HG03565 (cell line): Measurements from ENCODE around the gene ADH1B.
"Not testable (repeated sequence)": the region's sequence is repeated elsewhere in the genome, so short reads cannot be mapped to it uniquely, and the experiment has no call there.

Experiments used
- ATAC-seq: cut with Tn5 transposase; IDR thresholded peaks from one replicate; pipeline ENCODE4 v1.9.1; 2021; ENCODE audit warnings: mild to moderate bottlenecking, moderate library complexity; ENCODE audit not compliant: unreplicated experiment

Gene ADH1B

DNA sequence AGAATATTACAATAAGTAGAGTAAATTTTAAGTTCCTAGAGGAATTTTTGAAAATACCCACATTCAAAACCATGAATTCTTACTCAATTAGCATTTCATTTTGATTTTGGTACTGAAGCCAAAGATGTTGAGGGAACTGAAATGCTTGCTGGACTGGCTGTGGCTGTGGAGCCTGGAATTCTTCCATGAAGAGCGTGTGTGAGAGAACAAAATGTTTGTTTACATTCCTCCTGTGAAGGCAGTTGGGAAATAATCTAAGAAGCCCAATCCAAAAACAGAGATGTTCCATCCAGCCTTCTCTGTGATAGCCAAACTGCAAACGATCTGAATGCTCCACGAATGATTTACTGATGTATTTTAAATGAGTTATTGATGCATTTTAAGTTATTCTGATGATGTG, 3.8 kb upstream of the ADH1B start:
- ATAC-seq = no peak

GRCh38 chr4:99324361-99324760, 3.2 kb upstream of the ADH1B start:
- no peak for ATAC-seq

- ATAC-seq = no peak
These were observed 2.6 kb upstream of the ADH1B start for GRCh38 chr4:99323756-99324155.

DNA sequence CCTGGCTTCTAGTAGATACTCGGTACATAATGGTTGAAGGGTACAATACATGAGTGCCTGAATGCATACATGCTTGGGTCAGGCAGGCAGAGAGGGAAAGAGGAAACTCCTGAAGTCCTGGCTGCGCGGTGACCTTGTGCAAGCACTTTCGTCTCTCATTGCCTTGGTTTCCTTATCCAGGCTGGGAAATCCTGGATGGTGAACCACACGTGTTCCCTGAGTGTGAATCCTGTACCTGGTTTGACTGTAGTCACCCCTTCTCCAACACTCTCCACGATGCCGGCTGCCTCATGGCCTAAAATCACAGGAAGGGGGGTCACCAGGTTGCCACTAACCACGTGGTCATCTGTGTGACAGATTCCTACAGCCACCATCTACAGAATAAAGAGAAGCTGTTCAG, 3.4 kb downstream of the ADH1B start:
- ATAC-seq = not testable (repeated sequence)

GRCh38 chr4:99317354-99317753, 3.8 kb downstream of the ADH1B start:
- no peak for ATAC-seq

DNA sequence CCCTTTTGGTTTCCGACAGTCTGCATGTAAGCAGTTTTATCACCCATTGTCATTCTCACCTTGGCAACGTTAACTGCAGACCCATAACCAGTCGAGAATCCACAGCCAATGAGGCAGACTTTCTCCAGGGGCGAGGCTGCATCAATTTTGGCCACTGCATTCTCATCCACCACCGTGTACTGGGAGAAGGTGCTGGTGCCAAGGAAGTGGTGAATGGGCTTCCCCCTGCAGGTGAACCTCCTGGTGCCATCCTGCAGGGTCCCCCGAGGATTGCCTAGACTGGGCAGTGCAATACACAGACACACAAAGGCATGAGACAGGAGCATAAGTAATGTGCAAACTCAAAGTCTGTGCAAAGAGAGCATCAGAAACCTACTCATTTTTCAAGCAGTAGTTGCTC, 5.4 kb downstream of the ADH1B start:
- ATAC-seq = no peak

DNA sequence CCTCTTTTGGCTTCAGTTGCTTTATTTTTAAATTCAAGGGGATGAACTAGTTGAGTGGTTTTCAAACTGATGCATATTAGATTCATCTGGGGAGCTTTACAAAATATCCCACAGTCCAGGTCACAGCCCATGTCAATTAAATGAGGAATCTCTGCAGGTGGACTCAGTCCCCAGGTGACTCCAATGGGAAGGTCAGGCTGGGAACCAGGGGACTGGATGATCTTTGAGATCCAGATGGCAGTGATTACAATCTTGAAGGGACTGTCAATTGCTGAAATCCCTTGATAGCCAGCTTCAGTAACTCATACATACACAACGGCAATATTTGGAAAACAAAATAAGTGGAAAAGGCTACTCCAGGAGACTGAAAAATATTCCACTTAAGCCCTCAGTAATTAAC, 7.0 kb downstream of the ADH1B start:
- no peak for ATAC-seq

- no peak for ATAC-seq
These were observed 10.8 kb downstream of the ADH1B start for GRCh38 chr4:99310389-99310788.

DNA sequence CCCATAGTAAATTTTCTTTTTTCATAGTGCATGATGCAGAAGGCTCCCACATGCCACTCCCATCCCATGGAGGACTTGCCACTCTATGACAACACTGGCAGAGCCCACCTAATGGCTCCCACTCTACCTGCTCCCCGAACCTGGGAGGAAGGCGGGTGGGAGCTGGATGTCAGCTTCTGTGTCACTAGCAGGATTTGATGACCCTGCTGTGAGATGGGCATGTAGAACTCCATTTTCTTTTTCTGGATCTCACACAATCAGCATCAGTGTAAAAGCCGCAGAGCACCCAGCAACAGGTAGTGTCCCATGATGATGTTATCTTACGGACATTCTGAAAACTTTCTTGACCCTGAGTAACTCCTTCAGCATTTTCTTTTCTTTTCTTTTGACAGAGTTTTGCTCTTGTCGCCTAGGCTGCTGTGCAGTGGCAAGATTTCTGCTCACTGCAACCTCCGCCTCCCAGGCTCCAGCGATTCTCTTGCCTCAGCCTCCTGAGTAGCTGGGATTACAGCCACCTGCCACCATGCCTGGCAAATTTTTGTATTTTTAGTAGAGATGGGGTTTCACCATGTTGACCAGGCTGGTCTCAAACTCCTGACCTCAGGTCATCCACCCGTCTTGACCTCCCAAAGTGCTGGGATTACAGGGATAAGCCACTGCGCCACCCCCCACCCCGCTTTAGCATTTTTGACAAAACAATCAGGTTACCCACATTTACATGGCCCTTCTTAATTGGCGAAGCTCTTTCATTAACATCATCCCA, 15.4 kb downstream of the ADH1B start:
- ATAC-seq = no peak

GRCh38 chr4:99301376-99302164, 19.6 kb downstream of the ADH1B start:
- ATAC-seq = no peak

DNA sequence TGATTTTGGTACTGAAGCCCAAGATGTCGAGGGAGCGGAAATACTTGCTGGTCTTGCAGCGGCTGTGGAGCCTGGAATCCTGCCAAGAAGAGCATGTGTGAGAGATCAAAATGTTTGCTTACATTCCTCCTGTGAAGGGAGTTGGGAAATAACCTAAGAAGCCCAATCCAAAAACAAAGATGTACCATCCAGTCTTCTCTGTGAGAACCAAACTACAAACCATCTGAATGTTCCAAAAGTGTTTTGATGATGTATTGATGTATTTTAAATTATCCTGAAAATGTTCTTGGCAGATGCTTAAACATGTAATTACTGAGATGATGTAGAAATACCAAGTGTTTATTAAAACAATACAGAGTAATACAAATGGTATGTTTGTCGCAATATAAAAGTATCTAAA, 20.3 kb downstream of the ADH1B start:
- no peak for ATAC-seq

DNA sequence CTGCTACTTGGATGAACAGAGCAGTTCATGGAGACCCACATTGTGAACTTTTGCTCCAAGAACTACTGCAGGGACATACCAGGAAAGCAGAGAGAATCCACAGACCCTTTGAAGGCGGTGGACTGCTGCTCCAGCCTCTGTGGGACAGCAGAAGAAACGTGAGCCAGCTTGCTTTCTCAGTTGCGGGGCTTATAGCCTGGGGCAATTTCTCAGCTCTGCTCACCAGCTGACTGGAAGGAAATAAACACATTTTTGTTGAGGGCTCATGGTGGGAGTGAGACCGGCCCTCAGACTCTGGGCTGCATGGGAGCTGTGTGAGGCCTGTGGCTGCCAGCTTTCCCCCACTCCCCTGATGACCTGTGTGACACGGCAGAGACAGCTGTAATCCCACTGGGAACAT, 27.8 kb downstream of the ADH1B start:
- no peak for ATAC-seq

- no peak for ATAC-seq
These were observed 30.1 kb downstream of the ADH1B start, which contains the start of gene ADH1A for GRCh38 chr4:99290848-99291786. TSS of gene ADH1A (minus strand) at chr4:99290985. CDS start at chr4:99290914, 71 bp downstream.

GRCh38 chr4:99285387-99285786, 35.8 kb downstream of the ADH1B start:
- no peak for ATAC-seq

DNA sequence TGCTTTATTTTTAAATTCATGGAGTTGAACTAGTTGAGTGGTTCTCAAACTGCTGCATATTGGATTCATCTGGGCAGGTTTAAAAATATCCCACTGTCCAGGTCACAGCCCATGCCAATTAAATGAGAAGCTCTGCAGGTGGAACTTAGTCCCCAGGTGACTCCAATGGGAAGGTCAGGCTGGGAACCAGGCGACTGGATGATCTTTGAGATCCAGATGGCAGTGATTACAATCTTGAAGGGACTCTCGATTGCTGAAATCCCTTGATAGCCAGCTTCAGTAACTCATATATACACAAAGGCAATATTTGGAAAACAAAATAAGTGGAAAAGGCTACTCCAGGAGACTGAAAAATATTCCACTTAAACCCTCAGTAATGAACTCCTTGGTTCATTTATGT, 38.5 kb downstream of the ADH1B start:
- no peak for ATAC-seq

GRCh38 chr4:99281261-99281660, 39.9 kb downstream of the ADH1B start:
- no peak for ATAC-seq

DNA sequence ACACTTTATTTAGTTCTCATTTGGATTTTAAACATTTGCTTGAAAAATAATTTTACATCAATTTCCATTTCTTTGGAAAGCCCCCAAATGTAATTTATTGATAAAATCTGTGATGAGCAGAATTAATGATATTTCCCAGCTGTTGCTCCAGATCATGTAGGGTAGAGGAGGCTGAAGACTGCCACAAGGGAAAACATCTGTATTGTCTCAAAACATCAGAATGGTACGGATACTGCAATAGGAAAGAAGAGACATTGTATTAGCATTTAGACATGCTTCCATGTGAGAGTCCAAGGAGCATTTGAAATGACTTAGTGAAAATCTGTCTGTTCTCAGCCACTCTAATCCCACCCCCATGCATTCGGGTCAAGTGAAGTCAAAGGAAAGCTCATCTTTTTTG, 44.8 kb downstream of the ADH1B start:
- no peak for ATAC-seq

- no peak for ATAC-seq
These were observed 45.3 kb downstream of the ADH1B start for GRCh38 chr4:99275885-99276284.

DNA sequence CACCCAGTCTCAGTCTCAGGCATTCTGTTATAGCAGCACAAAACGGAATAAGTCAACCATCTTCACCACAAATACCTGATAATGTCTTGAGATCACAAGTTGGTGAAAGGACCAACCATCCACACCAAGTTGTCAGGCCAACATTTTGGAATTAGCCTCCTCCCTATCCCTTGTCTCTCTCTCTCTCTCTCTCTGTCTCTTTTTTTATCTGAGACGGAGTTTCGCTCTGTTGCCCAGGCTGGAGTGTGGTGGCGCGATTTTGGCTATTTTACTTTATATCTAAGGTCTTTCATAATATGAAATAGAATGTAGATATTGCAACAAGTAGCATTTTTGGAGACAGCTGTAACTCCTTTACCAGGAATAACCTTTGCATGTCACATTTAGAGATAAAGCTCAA, 46.2 kb downstream of the ADH1B start:
- no peak for ATAC-seq

GRCh38 chr4:99273704-99274103, 47.5 kb downstream of the ADH1B start:
- ATAC-seq = no peak

DNA sequence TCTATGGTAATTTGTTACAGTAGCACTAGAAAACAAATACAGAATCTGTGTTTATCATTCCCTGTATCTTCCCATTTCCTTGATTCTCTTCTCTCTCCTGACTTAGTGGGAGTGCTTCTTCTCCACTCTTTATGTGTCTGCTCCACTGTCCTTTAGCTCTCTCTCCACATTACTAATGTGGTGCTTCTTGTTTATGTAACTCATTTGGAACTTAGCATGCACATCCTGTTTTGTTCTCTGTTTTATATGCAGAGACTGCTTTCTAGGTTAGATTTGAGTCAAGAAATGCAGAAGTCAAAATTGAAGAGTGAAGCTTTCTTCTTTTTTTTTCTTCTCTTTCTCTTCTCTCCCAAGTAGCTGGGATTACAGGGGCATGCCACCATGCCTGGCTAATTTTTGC, 56.3 kb downstream of the ADH1B start:
- ATAC-seq = no peak
